Uterus (tissue), 4 donors: ENCODE results near the gene LGALS13. TPM values are rescaled to one million over a fixed set of nuclear protein-coding genes. Genes with fewer than 3 reads are reported as not detected.
"Not testable (repeated sequence)": the region's sequence is repeated elsewhere in the genome, so short reads cannot be mapped to it uniquely, and the experiment has no call there.

ENCODE experiments used
- DNase-seq, 2 donors: peaks; one replicate each; pipeline ENCODE4 v3.0.0-alpha.2; 2019 to 2020
- H3K27ac ChIP-seq, 2 donors: fragments of 200-600 bp; sonication (generic); 1 replicate in 1 of 2; 2 replicates in 1 of 2; pipeline ENCODE4 v1.5.1; 2016 to 2018
- H3K27me3 ChIP-seq, 2 donors: fragments of 200-600 bp; sonication (generic); one replicate each; pipeline ENCODE4 v1.5.1; 2018 to 2019; ENCODE audit warnings: control low read depth in 1 of 2
- H3K36me3 ChIP-seq, 2 donors: fragments of 200-600 bp; sonication (generic); one replicate each; pipeline ENCODE4 v1.5.1; 2019; ENCODE audit warnings: control low read depth in 1 of 2
- H3K4me1 ChIP-seq, 2 donors: fragments of 200-600 bp; sonication (generic); one replicate each; pipeline ENCODE4 v1.5.1; 2018 to 2019; ENCODE audit warnings: control low read depth in 1 of 2
- H3K4me3 ChIP-seq, 2 donors: fragments of 200-600 bp; sonication (generic); 1 replicate in 1 of 2; 2 replicates in 1 of 2; pipeline ENCODE4 v1.5.1; 2018 to 2019; ENCODE audit warnings: mild to moderate bottlenecking in 1 of 2
- H3K9me3 ChIP-seq, 2 donors: fragments of 200-600 bp; sonication (generic); one replicate each; pipeline ENCODE4 v1.5.1; 2019; ENCODE audit warnings: control low read depth in 1 of 2
- CTCF ChIP-seq, 4 experiments: fragments of 200-600 bp in 2 of 4; fragments of 450-650 bp in 2 of 4; sonication (generic) in 2 of 4; IDR thresholded peaks; one replicate each; pipeline ENCODE4 v1.5.1; 2016 to 2019; ENCODE audit warnings: antibody characterized with exemption in 4 of 4, mild to moderate bottlenecking in 2 of 4, moderate library complexity in 1 of 4
- POLR2A ChIP-seq, 2 donors: fragments of 450-650 bp; IDR thresholded peaks; one replicate each; pipeline ENCODE4 v1.6.1; 2016; ENCODE audit warnings: antibody characterized with exemption in 2 of 2, mild to moderate bottlenecking in 1 of 2, moderate library complexity in 1 of 2
- intact Hi-C: fragments of 100-400 bp; cut with DNase I; formaldehyde crosslinking; loops from one replicate; pipeline ENCODE4 v1.15.1; 2023; ENCODE audit warnings: low total_unique reads
- total RNA-seq, 4 donors: library from RNA; depleted of rRNA in 3 of 4; stranded (reverse); fragments of >200 nt in 3 of 4; gene quantifications; one replicate each; pipeline versions ENCODE4 v1.1.0 to v1.2.4, GENCODE V29; 2014 to 2023
- donor health status: DM: yes; HTN: yes; CAD: no.

The LGALS13 gene
- total RNA-seq, 4 donors from 2014 or later = not detected

DNA sequence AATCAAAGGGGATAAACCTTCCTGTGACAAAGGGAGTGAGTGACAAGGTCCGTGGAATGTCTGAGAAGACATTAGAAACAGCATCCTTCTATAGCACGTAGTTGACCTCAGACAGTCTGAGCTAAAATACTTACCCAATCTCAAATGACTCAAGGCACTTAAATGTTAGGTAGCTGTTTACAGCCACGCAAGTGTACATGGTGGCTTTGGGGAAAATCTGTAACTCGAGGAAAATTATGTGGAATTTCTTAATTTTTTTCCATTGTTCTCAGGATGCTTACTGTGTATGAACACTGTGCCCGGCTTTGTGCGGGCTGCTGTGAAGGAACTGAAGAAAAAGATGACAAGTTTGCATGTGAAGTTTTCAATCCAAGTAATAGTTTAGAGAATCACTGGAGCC lies 5.2 kb downstream of the LGALS13 start:
- intact Hi-C loops = no loop called here
- H3K4me1 ChIP-seq = no peaks in the 10 kb centered on the region
- H3K27me3 ChIP-seq = no peaks in the 10 kb centered on the region
- no peaks in the 10 kb centered on the region for H3K9me3 ChIP-seq
- TF ChIP-seq POLR2A (IDR thresholded peaks at IDR 0.05) (no peak), CTCF (IDR thresholded peaks at IDR 0.05) (no peak)
- H3K4me3 ChIP-seq = no peak overlapping the region
- no peak overlapping the region for H3K27ac ChIP-seq
- H3K36me3 ChIP-seq = no peaks in the 10 kb centered on the region
- no peak for DNase-seq

GRCh38 chr19:39613597-39613996 lies 11.3 kb downstream of the LGALS13 start:
- no peak overlapping the region for H3K4me3 ChIP-seq
- no peaks in the 10 kb centered on the region for H3K27me3 ChIP-seq
- DNase-seq = no peak
- no peaks in the 10 kb centered on the region for H3K36me3 ChIP-seq
- no peaks in the 10 kb centered on the region for H3K4me1 ChIP-seq
- no peak for TF ChIP-seq CTCF (IDR thresholded peaks at IDR 0.05)
- no peak for TF ChIP-seq POLR2A (IDR thresholded peaks at IDR 0.05)
- no peak overlapping the region for H3K27ac ChIP-seq
- intact Hi-C loops = no loop called here
- no peaks in the 10 kb centered on the region for H3K9me3 ChIP-seq

DNA sequence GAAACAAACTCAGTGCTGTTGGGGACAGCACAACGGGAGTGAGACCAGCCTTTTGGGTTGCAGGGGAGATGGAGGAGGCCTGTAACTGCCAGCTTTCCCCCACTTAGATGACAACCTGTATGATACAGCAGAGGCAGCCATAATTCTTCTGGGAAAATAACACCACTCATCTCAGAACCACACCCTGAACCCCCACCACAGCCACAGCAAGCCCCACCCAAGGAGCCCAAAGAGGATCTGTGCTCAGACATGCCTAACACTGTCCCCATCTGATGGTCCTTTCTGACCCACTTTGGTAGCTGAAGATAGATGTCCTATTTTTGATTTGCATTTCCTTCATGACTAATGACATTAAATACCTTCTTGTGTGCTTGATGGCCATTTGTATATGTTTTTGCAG lies 15.4 kb downstream of the LGALS13 start:
- H3K4me3 ChIP-seq = no peak overlapping the region
- intact Hi-C loops = no loop called here
- H3K27me3 ChIP-seq = no peaks in the 10 kb centered on the region
- DNase-seq = no peak
- no peaks in the 10 kb centered on the region for H3K9me3 ChIP-seq
- no peak overlapping the region for H3K27ac ChIP-seq
- no peaks in the 10 kb centered on the region for H3K36me3 ChIP-seq
- TF ChIP-seq POLR2A (IDR thresholded peaks at IDR 0.05) (no peak), CTCF (IDR thresholded peaks at IDR 0.05) (no peak)
- no peaks in the 10 kb centered on the region for H3K4me1 ChIP-seq

- Histone ChIP-seq H3K4me3 (no peak overlapping the region), H3K9me3 (no peaks in the 10 kb centered on the region), H3K27ac (no peak overlapping the region), H3K36me3 (no peaks in the 10 kb centered on the region), H3K4me1 (no peaks in the 10 kb centered on the region), H3K27me3 (no peaks in the 10 kb centered on the region)
- TF ChIP-seq POLR2A (IDR thresholded peaks at IDR 0.05) (no peak), CTCF (IDR thresholded peaks at IDR 0.05) (no peak)
- no peak for DNase-seq
- intact Hi-C loops = no loop called here
These were observed 21.6 kb downstream of the LGALS13 start for GRCh38 chr19:39623946-39624345.

DNA sequence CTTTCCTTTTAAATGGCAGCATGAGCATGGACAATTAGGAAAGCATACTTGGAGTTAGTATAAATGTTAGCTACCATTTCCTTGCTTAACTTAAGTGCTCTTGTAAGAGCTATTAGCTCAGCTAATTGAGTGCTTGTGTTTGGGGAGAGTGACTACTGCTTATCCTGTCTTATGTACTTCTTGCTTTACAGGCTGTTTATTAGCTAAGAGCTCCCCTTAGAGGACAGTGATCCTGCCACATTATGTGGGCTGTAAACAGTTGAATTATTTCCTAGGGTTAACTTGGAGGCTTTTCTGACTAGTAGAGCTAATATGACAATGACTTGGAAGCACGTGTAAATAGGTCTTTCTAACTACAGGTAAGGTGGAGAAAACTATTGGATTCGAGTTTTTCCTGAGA lies 25.3 kb downstream of the LGALS13 start:
- H3K4me1 ChIP-seq, H3K4me3 ChIP-seq, intact Hi-C loops, H3K9me3 ChIP-seq, H3K36me3 ChIP-seq, DNase-seq, H3K27ac ChIP-seq, H3K27me3 ChIP-seq: not testable (repeated sequence)

DNA sequence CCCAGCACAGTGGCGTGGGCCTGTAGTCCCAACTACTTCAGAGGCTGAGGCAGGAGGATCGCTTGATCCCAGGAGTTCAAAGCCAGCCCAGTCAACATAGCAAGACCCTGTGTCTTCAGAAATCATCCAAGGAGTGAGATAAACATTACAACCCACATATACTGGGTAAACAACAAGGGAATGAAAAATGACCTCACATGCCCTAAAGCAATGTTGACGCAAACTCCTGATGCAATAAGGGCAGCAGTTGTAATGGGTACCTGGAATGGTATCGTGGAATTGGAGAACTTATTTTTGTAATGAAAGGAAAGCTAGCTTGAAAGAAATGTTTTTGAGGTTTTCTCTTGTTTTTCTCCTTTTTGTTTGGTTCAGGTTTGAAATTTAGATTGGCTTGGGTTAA lies 28.9 kb downstream of the LGALS13 start:
- Histone ChIP-seq H3K27ac (no peak overlapping the region), H3K27me3 (peaks cover 0 to 3% of the 10 kb centered on the region in 2 donors), H3K4me3 (no peak overlapping the region), H3K4me1 (no peaks in the 10 kb centered on the region), H3K9me3 (no peaks in the 10 kb centered on the region), H3K36me3 (no peaks in the 10 kb centered on the region)
- TF ChIP-seq CTCF (IDR thresholded peaks at IDR 0.05) = no peak
- no peak for TF ChIP-seq POLR2A (IDR thresholded peaks at IDR 0.05)
- intact Hi-C loops = no loop called here
- no peak for DNase-seq
